ENCODE results near the gene FOXJ1.

DNA sequence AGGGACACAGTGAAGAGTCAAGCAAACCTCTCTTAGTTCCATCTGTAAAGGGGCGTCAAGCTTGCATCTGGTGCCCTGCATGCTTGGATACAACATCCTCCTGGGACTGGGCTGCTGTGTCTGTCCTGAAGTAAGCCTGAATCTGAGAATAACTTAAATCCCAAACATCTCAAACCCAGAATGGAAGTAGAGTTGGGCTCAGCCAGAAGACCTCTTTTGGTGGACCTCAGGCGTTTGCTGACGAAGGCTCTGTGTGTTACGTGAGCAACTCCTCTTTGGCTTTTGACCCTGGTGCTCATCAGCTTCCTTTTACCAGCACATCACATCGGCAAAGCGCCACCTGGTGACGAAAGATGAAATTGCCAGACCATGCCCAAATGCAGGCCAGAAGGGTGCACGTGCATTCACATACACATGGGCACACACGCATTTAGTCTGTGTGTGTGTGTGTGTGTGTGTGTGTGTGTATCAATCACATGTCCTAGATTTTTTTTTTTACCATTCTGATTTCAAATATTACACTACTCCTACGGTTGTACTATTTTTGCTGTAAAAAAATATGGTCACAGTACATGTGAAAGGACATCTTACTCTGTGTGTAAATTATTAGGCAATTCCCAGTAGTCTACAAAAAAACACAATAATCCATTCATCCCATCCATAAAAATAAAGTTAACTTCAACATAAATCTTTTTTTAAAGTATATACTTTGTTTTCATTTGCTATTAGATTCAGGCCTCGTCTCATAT is 41.1 kb upstream of the FOXJ1 start:
- TF ChIP-seq, protein P1, sequence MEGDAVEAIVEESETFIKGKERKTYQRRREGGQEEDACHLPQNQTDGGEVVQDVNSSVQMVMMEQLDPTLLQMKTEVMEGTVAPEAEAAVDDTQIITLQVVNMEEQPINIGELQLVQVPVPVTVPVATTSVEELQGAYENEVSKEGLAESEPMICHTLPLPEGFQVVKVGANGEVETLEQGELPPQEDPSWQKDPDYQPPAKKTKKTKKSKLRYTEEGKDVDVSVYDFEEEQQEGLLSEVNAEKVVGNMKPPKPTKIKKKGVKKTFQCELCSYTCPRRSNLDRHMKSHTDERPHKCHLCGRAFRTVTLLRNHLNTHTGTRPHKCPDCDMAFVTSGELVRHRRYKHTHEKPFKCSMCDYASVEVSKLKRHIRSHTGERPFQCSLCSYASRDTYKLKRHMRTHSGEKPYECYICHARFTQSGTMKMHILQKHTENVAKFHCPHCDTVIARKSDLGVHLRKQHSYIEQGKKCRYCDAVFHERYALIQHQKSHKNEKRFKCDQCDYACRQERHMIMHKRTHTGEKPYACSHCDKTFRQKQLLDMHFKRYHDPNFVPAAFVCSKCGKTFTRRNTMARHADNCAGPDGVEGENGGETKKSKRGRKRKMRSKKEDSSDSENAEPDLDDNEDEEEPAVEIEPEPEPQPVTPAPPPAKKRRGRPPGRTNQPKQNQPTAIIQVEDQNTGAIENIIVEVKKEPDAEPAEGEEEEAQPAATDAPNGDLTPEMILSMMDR (conservative IDR thresholded peaks at IDR 0.05 in 1 of 2, IDR thresholded peaks at IDR 0.05 in 1 of 2; ENCODE audit: extremely low read depth in 1 of 2, insufficient read depth in 1 of 2, low read depth in 1 of 2, low read length in 2 of 2), result peak; percentile 91 to 97
- TF ChIP-seq EZH2 (IDR thresholded peaks at IDR 0.05; ENCODE audit: borderline replicate concordance, low read length), result no peak

All from mammary epithelial cell (primary cell).